ENCODE data around the gene SH3D21. TPM values are rescaled to one million over a fixed set of nuclear protein-coding genes. Genes with fewer than 3 reads are reported as not detected.
A peak's percentile ranks its signal among the peaks of the same experiment; 100 is the strongest.

The SH3D21 gene
- 3.3 TPM for polyA plus RNA-seq (2013, experiment 1 of 2)
- 3.3 TPM for polyA plus RNA-seq (2013, experiment 2 of 2)

- Histone ChIP-seq H3K4me1 (ENCODE audit: control insufficient read depth in 2 of 2, insufficient read depth in 1 of 2, low read depth in 1 of 2, low read length in 2 of 2) (peaks cover 5 to 15% of the 10 kb centered on the region in 2 donors), H4K8ac (ENCODE audit: low read depth, low read length) (no peak within 1 kb of the TSS), H3K18ac (ENCODE audit: low read length) (peak within 1 kb of the TSS; percentile 94), H3K4ac (ENCODE audit: low read length) (peak within 1 kb of the TSS; percentile 97), H2BK15ac (ENCODE audit: low read length) (peak within 1 kb of the TSS; percentile 71), H3K23ac (ENCODE audit: low read depth, low read length, poor library complexity) (peak within 1 kb of the TSS; percentile 96), H3K79me1 (ENCODE audit: low read depth, low read length) (no peaks in the 10 kb centered on the region), H3K27me3 (ENCODE audit: control insufficient read depth in 3 of 3, insufficient read depth in 3 of 3, low read depth in 1 of 3, low read length in 3 of 3) (no peaks in the 10 kb centered on the region), H2BK12ac (ENCODE audit: low read length) (peak within 1 kb of the TSS; percentile 73), H3K9ac (ENCODE audit: low read depth, low read length, poor library complexity) (peak within 1 kb of the TSS; percentile 95), H3K4me2 (ENCODE audit: insufficient read depth, low read length, poor library complexity, severe bottlenecking) (peak within 1 kb of the TSS; percentile 95), H2AFZ (ENCODE audit: low read length) (no peak within 1 kb of the TSS), H2BK120ac (ENCODE audit: low read depth, low read length) (peak within 1 kb of the TSS; percentile 43), H3K14ac (ENCODE audit: low read length) (peak within 1 kb of the TSS; percentile 98), H3K9me3 (replicated peaks in 1 of 2; ENCODE audit: control insufficient read depth in 2 of 2, insufficient read depth in 1 of 2, low read depth in 1 of 2, low read length in 2 of 2) (no peaks in the 10 kb centered on the region), H3K27ac (replicated peaks; ENCODE audit: low read length) (peak within 1 kb of the TSS; percentile 63), H2BK5ac (ENCODE audit: low read length) (peak within 1 kb of the TSS; percentile 87), H4K91ac (ENCODE audit: low read depth, low read length, poor library complexity) (no peak within 1 kb of the TSS), H3K36me3 (replicated peaks in 1 of 2; ENCODE audit: control insufficient read depth in 2 of 2, insufficient read depth in 2 of 2, low read length in 2 of 2) (peaks cover 21 to 85% of the 10 kb centered on the region in 2 donors), H3K4me3 (ENCODE audit: low read length in 2 of 2) (peak within 1 kb of the TSS; percentile 31 to 83), H2AK5ac (ENCODE audit: low read depth, low read length) (peak within 1 kb of the TSS; percentile 91)
- DNase-seq (ENCODE audit: low spot score), result peak; percentile 59
- no CpG with 5 or more reads among the region's 65 CpGs for WGBS, 2 donors (ENCODE audit: extremely low coverage in 2 of 2, insufficient read length in 2 of 2, insufficient replicate concordance in 1 of 2)
Measured at GRCh38 chr1:36306210-36306901, at the start of gene SH3D21. SH3D21 (plus strand) TSS chr1:36306368; CDS start chr1:36306421, 53 bp downstream.

- Histone ChIP-seq H2BK15ac (ENCODE audit: low read length) (no peak overlapping the region), H2AK5ac (ENCODE audit: low read depth, low read length) (no peak overlapping the region), H2BK12ac (ENCODE audit: low read length) (no peak overlapping the region), H3K14ac (ENCODE audit: low read length) (no peak overlapping the region), H3K27me3 (ENCODE audit: control insufficient read depth in 3 of 3, insufficient read depth in 3 of 3, low read depth in 1 of 3, low read length in 3 of 3) (no peaks in the 10 kb centered on the region), H3K4me2 (ENCODE audit: insufficient read depth, low read length, poor library complexity, severe bottlenecking) (no peak overlapping the region), H3K4me3 (ENCODE audit: low read length in 2 of 2) (no peak overlapping the region), H4K91ac (ENCODE audit: low read depth, low read length, poor library complexity) (no peak overlapping the region), H3K27ac (replicated peaks; ENCODE audit: low read length) (no peak overlapping the region), H2BK5ac (ENCODE audit: low read length) (no peak overlapping the region), H3K9ac (ENCODE audit: low read depth, low read length, poor library complexity) (no peak overlapping the region), H3K79me1 (ENCODE audit: low read depth, low read length) (peaks cover 6% of the 10 kb centered on the region), H4K8ac (ENCODE audit: low read depth, low read length) (no peak overlapping the region), H3K23ac (ENCODE audit: low read depth, low read length, poor library complexity) (no peak overlapping the region), H3K4ac (ENCODE audit: low read length) (no peak overlapping the region), H2BK120ac (ENCODE audit: low read depth, low read length) (no peak overlapping the region), H3K9me3 (replicated peaks in 1 of 2; ENCODE audit: control insufficient read depth in 2 of 2, insufficient read depth in 1 of 2, low read depth in 1 of 2, low read length in 2 of 2) (no peaks in the 10 kb centered on the region), H2AFZ (ENCODE audit: low read length) (no peak overlapping the region), H3K4me1 (ENCODE audit: control insufficient read depth in 2 of 2, insufficient read depth in 1 of 2, low read depth in 1 of 2, low read length in 2 of 2) (no peaks in the 10 kb centered on the region), H3K18ac (ENCODE audit: low read length) (no peak overlapping the region), H3K36me3 (replicated peaks in 1 of 2; ENCODE audit: control insufficient read depth in 2 of 2, insufficient read depth in 2 of 2, low read length in 2 of 2) (peaks cover 4 to 66% of the 10 kb centered on the region in 2 donors)
- no CpG with 5 or more reads among the region's 15 CpGs for WGBS, 2 donors (ENCODE audit: extremely low coverage in 2 of 2, insufficient read length in 2 of 2, insufficient replicate concordance in 1 of 2)
- DNase-seq (ENCODE audit: low spot score), result no peak
Measured at GRCh38 chr1:36256558-36257374, 49.4 kb upstream of the SH3D21 start.

GRCh38 chr1:36257375-36257767 is 48.8 kb upstream of the SH3D21 start:
- Histone ChIP-seq H3K9ac (ENCODE audit: low read depth, low read length, poor library complexity) (no peak overlapping the region), H3K14ac (ENCODE audit: low read length) (no peak overlapping the region), H4K91ac (ENCODE audit: low read depth, low read length, poor library complexity) (no peak overlapping the region), H3K4me1 (ENCODE audit: control insufficient read depth in 2 of 2, insufficient read depth in 1 of 2, low read depth in 1 of 2, low read length in 2 of 2) (no peaks in the 10 kb centered on the region), H4K8ac (ENCODE audit: low read depth, low read length) (no peak overlapping the region), H3K4ac (ENCODE audit: low read length) (no peak overlapping the region), H3K18ac (ENCODE audit: low read length) (no peak overlapping the region), H3K9me3 (replicated peaks in 1 of 2; ENCODE audit: control insufficient read depth in 2 of 2, insufficient read depth in 1 of 2, low read depth in 1 of 2, low read length in 2 of 2) (no peaks in the 10 kb centered on the region), H2BK15ac (ENCODE audit: low read length) (no peak overlapping the region), H2AFZ (ENCODE audit: low read length) (no peak overlapping the region), H3K27ac (replicated peaks; ENCODE audit: low read length) (no peak overlapping the region), H2BK12ac (ENCODE audit: low read length) (no peak overlapping the region), H3K27me3 (ENCODE audit: control insufficient read depth in 3 of 3, insufficient read depth in 3 of 3, low read depth in 1 of 3, low read length in 3 of 3) (no peaks in the 10 kb centered on the region), H3K4me2 (ENCODE audit: insufficient read depth, low read length, poor library complexity, severe bottlenecking) (no peak overlapping the region), H2BK5ac (ENCODE audit: low read length) (no peak overlapping the region), H3K36me3 (replicated peaks in 1 of 2; ENCODE audit: control insufficient read depth in 2 of 2, insufficient read depth in 2 of 2, low read length in 2 of 2) (peaks cover 4 to 72% of the 10 kb centered on the region in 2 donors), H2BK120ac (ENCODE audit: low read depth, low read length) (no peak overlapping the region), H2AK5ac (ENCODE audit: low read depth, low read length) (no peak overlapping the region), H3K79me1 (ENCODE audit: low read depth, low read length) (peaks cover 6% of the 10 kb centered on the region), H3K23ac (ENCODE audit: low read depth, low read length, poor library complexity) (no peak overlapping the region), H3K4me3 (ENCODE audit: low read length in 2 of 2) (no peak overlapping the region)
- no peak for DNase-seq (ENCODE audit: low spot score)
- no CpG with 5 or more reads among the region's 2 CpGs for WGBS, 2 donors (ENCODE audit: extremely low coverage in 2 of 2, insufficient read length in 2 of 2, insufficient replicate concordance in 1 of 2)

- H3K4me3 ChIP-seq (ENCODE audit: low read length in 2 of 2), result no peak overlapping the region
- H3K9me3 ChIP-seq (replicated peaks in 1 of 2; ENCODE audit: control insufficient read depth in 2 of 2, insufficient read depth in 1 of 2, low read depth in 1 of 2, low read length in 2 of 2), result no peaks in the 10 kb centered on the region
- no peak overlapping the region for H3K4me2 ChIP-seq (ENCODE audit: insufficient read depth, low read length, poor library complexity, severe bottlenecking)
- no peak overlapping the region for H4K91ac ChIP-seq (ENCODE audit: low read depth, low read length, poor library complexity)
- no peak overlapping the region for H3K14ac ChIP-seq (ENCODE audit: low read length)
- DNase-seq (ENCODE audit: low spot score), result no peak
- H2AK5ac ChIP-seq (ENCODE audit: low read depth, low read length), result no peak overlapping the region
- no peaks in the 10 kb centered on the region for H3K27me3 ChIP-seq (ENCODE audit: control insufficient read depth in 3 of 3, insufficient read depth in 3 of 3, low read depth in 1 of 3, low read length in 3 of 3)
- no peak overlapping the region for H3K23ac ChIP-seq (ENCODE audit: low read depth, low read length, poor library complexity)
- H2AFZ ChIP-seq (ENCODE audit: low read length), result no peak overlapping the region
- peaks cover 4 to 81% of the 10 kb centered on the region in 2 donors for H3K36me3 ChIP-seq (replicated peaks in 1 of 2; ENCODE audit: control insufficient read depth in 2 of 2, insufficient read depth in 2 of 2, low read length in 2 of 2)
- H3K18ac ChIP-seq (ENCODE audit: low read length), result no peak overlapping the region
- H2BK12ac ChIP-seq (ENCODE audit: low read length), result no peak overlapping the region
- H2BK15ac ChIP-seq (ENCODE audit: low read length), result no peak overlapping the region
- no peaks in the 10 kb centered on the region for H3K4me1 ChIP-seq (ENCODE audit: control insufficient read depth in 2 of 2, insufficient read depth in 1 of 2, low read depth in 1 of 2, low read length in 2 of 2)
- H2BK5ac ChIP-seq (ENCODE audit: low read length), result no peak overlapping the region
- H3K79me1 ChIP-seq (ENCODE audit: low read depth, low read length), result peaks cover 4% of the 10 kb centered on the region
- H4K8ac ChIP-seq (ENCODE audit: low read depth, low read length), result no peak overlapping the region
- H3K4ac ChIP-seq (ENCODE audit: low read length), result no peak overlapping the region
- H3K27ac ChIP-seq (replicated peaks; ENCODE audit: low read length), result no peak overlapping the region
- no CpG with 5 or more reads among the region's 1 CpG for whole genome bisulfite sequencing, 2 donors (ENCODE audit: extremely low coverage in 2 of 2, insufficient read length in 2 of 2, insufficient replicate concordance in 1 of 2)
- H3K9ac ChIP-seq (ENCODE audit: low read depth, low read length, poor library complexity), result no peak overlapping the region
- no peak overlapping the region for H2BK120ac ChIP-seq (ENCODE audit: low read depth, low read length)
Measured at GRCh38 chr1:36258960-36259344, 47.2 kb upstream of the SH3D21 start.

All from neuronal stem cell (in vitro differentiated cells).